Hepatocyte (in vitro differentiated cells): ENCODE data around the gene MAGI1. TPM values are rescaled to one million over a fixed set of nuclear protein-coding genes. Genes with fewer than 3 reads are reported as not detected.

ENCODE experiments used
- DNase-seq: peaks from one replicate; pipeline ENCODE4 v3.0.0-alpha.2; 2016; ENCODE audit warnings: low spot score
- H2AFZ ChIP-seq: fragments of 200-600 bp; sonication (generic); 2 replicates; pipeline ENCODE4 v1.6.0; 2016; ENCODE audit warnings: antibody characterized with exemption, mild to moderate bottlenecking
- H3K27ac ChIP-seq: fragments of 200-600 bp; sonication (generic); 2 replicates; pipeline ENCODE4 v1.5.1; 2016; ENCODE audit warnings: mild to moderate bottlenecking
- H3K27me3 ChIP-seq: fragments of 200-600 bp; sonication (generic); 2 replicates; pipeline ENCODE4 v1.6.1; 2016
- H3K36me3 ChIP-seq: fragments of 200-600 bp; sonication (generic); replicated peaks from 2 replicates; pipeline ENCODE4 v1.5.1; 2016; ENCODE audit warnings: low read depth; ENCODE audit not compliant: insufficient read depth
- H3K4me1 ChIP-seq: fragments of 200-600 bp; sonication (generic); 2 replicates; pipeline ENCODE4 v1.5.1; 2016; ENCODE audit warnings: mild to moderate bottlenecking, moderate library complexity; ENCODE audit not compliant: insufficient read depth
- H3K4me2 ChIP-seq: fragments of 200-600 bp; sonication (generic); 2 replicates; pipeline ENCODE4 v1.6.0; 2016
- H3K4me3 ChIP-seq: fragments of 200-600 bp; sonication (generic); 2 replicates; pipeline ENCODE4 v1.5.1; 2016; ENCODE audit warnings: mild to moderate bottlenecking
- H3K79me2 ChIP-seq: fragments of 200-600 bp; sonication (generic); 2 replicates; pipeline ENCODE4 v1.6.0; 2017; ENCODE audit warnings: mild to moderate bottlenecking
- H3K9me2 ChIP-seq: fragments of 200-600 bp; sonication (generic); replicated peaks from 2 replicates; pipeline ENCODE4 v1.6.0; 2017; ENCODE audit warnings: mild to moderate bottlenecking; ENCODE audit not compliant: insufficient read depth
- H3K9me3 ChIP-seq: fragments of 200-600 bp; sonication (generic); 2 replicates; pipeline ENCODE4 v1.5.1; 2016; ENCODE audit warnings: low read depth, mild to moderate bottlenecking
- H4K20me1 ChIP-seq: fragments of 200-600 bp; sonication (generic); 2 replicates; pipeline ENCODE4 v1.6.0; 2016; ENCODE audit warnings: mild to moderate bottlenecking; ENCODE audit not compliant: insufficient read depth, poor library complexity, severe bottlenecking
- CTCF ChIP-seq: fragments of 200-600 bp; sonication (generic); IDR thresholded peaks from 2 replicates; pipeline ENCODE4 v1.5.1; 2016; ENCODE audit warnings: antibody characterized with exemption, mild to moderate bottlenecking; ENCODE audit not compliant: poor library complexity
- EZH2 ChIP-seq: fragments of 200-600 bp; sonication (generic); IDR thresholded peaks from 2 replicates; pipeline ENCODE4 v1.6.1; 2016; ENCODE audit warnings: antibody characterized with exemption, mild to moderate bottlenecking, borderline replicate concordance
- EZH2phosphoT487 ChIP-seq: fragments of 200-600 bp; sonication (generic); IDR thresholded peaks from one replicate; pipeline ENCODE4 v1.6.1; 2018; ENCODE audit warnings: antibody characterized with exemption, mild to moderate bottlenecking, low read depth, moderate library complexity; ENCODE audit not compliant: unreplicated experiment, severe bottlenecking
- WGBS: methylation state at CpG from one replicate; pipeline ENCODE4 v1.1.6; 2016; ENCODE audit warnings: low lambda C conversion rate; ENCODE audit errors: missing lambda C conversion rate; 5-methylcytosine and 5-hydroxymethylcytosine counted together
- polyA plus RNA-seq: library from polyadenylated mRNA; unstranded; fragments of >200 nt; fragmentation: Nextera tagmentation; extraction: Ambion mirVana; gene quantifications from 2 replicates; pipeline ENCODE4 v1.2.1, GENCODE V29; 2016
- total RNA-seq: library from RNA; depleted of rRNA; stranded (reverse); fragments of >200 nt; gene quantifications from 2 replicates; pipeline ENCODE4 v1.2.3, GENCODE V29; 2014

The MAGI1 gene
- total and polyA plus RNA-seq, 2 experiments from 2014 or later: 26.2 to 43.5 TPM

GRCh38 chr3:65531499-65531898 is 507.2 kb downstream of the MAGI1 start:
- Histone ChIP-seq H3K27me3 (no peaks in the 10 kb centered on the region), H3K9me3 (no peaks in the 10 kb centered on the region), H3K27ac (no peak overlapping the region), H4K20me1 (no peaks in the 10 kb centered on the region), H3K36me3 (no peaks in the 10 kb centered on the region), H3K4me2 (no peak overlapping the region), H2AFZ (no peak overlapping the region), H3K4me3 (no peak overlapping the region), H3K9me2 (no peaks in the 10 kb centered on the region), H3K4me1 (no peaks in the 10 kb centered on the region), H3K79me2 (peaks cover 38% of the 10 kb centered on the region)
- no peak for DNase-seq
- WGBS: 80% methylated on average over 1 of the region's 1 CpG
- no peak for TF ChIP-seq EZH2

GRCh38 chr3:65526656-65527055 is 512.1 kb downstream of the MAGI1 start:
- Histone ChIP-seq H3K27me3 (no peaks in the 10 kb centered on the region), H3K4me3 (no peak overlapping the region), H3K36me3 (no peaks in the 10 kb centered on the region), H3K9me2 (no peaks in the 10 kb centered on the region), H3K4me1 (no peaks in the 10 kb centered on the region), H2AFZ (no peak overlapping the region), H3K27ac (no peak overlapping the region), H3K79me2 (peaks cover 19% of the 10 kb centered on the region), H4K20me1 (peaks cover 3% of the 10 kb centered on the region), H3K4me2 (no peak overlapping the region), H3K9me3 (no peaks in the 10 kb centered on the region)
- no peak for DNase-seq
- TF ChIP-seq EZH2: no peak
- TF ChIP-seq EZH2phosphoT487: no peak
- no peak for TF ChIP-seq CTCF
- 58% methylated on average over 3 of the region's 3 CpGs for WGBS

GRCh38 chr3:65524584-65524983 is 514.1 kb downstream of the MAGI1 start:
- no peaks in the 10 kb centered on the region for H3K36me3 ChIP-seq
- no peaks in the 10 kb centered on the region for H3K9me3 ChIP-seq
- no peak overlapping the region for H3K4me3 ChIP-seq
- TF ChIP-seq CTCF (no peak), EZH2 (no peak), EZH2phosphoT487 (no peak)
- no peak overlapping the region for H3K27ac ChIP-seq
- H3K4me1 ChIP-seq: no peaks in the 10 kb centered on the region
- 89% methylated on average over 4 of the region's 4 CpGs for WGBS
- no peaks in the 10 kb centered on the region for H3K9me2 ChIP-seq
- peaks cover 3% of the 10 kb centered on the region for H4K20me1 ChIP-seq
- no peaks in the 10 kb centered on the region for H3K27me3 ChIP-seq
- H3K4me2 ChIP-seq: no peak overlapping the region
- DNase-seq: no peak
- no peak overlapping the region for H2AFZ ChIP-seq
- H3K79me2 ChIP-seq: peaks cover 15% of the 10 kb centered on the region

- TF ChIP-seq EZH2phosphoT487 (no peak), EZH2 (no peak), CTCF (no peak)
- no peak overlapping the region for H3K27ac ChIP-seq
- no peaks in the 10 kb centered on the region for H3K36me3 ChIP-seq
- no peaks in the 10 kb centered on the region for H3K4me1 ChIP-seq
- no peaks in the 10 kb centered on the region for H3K9me3 ChIP-seq
- no peaks in the 10 kb centered on the region for H3K9me2 ChIP-seq
- no peak overlapping the region for H2AFZ ChIP-seq
- DNase-seq: no peak
- no peak overlapping the region for H3K4me2 ChIP-seq
- peaks cover 14% of the 10 kb centered on the region for H3K79me2 ChIP-seq
- H3K4me3 ChIP-seq: no peak overlapping the region
- WGBS: 80% methylated on average over 4 of the region's 4 CpGs
- H3K27me3 ChIP-seq: no peaks in the 10 kb centered on the region
- peaks cover 3% of the 10 kb centered on the region for H4K20me1 ChIP-seq
These were observed 514.8 kb downstream of the MAGI1 start for GRCh38 chr3:65523878-65524277.
